Mucosa of gallbladder (tissue), 1 donor: ENCODE results near the gene SNHG17. TPM values are rescaled to one million over a fixed set of nuclear protein-coding genes. Genes with fewer than 3 reads are reported as not detected.

Experiments
- DNase-seq: peaks from one replicate; pipeline ENCODE4 v3.0.0-alpha.2; 2020; ENCODE audit warnings: low spot score
- total RNA-seq: library from RNA; stranded (reverse); gene quantifications from one replicate; pipeline ENCODE4 v1.2.1, GENCODE V29; 2021
- donor health status: DM: no; HTN: no; CAD: no.

The SNHG17 gene
- total RNA-seq, 1 donor from 2014 or later = 15.1 TPM

GRCh38 chr20:38373231-38373867, 61.8 kb downstream of the SNHG17 start:
- no peak for DNase-seq

- no peak for DNase-seq
These were observed 62.3 kb downstream of the SNHG17 start for GRCh38 chr20:38372806-38373205.

Other genes starting within 250 kb of the SNHG17 start
- 7.1 TPM for gene KIAA1755, start 174.6 kb downstream of the SNHG17 start, total RNA-seq
- gene BPI, start 131.2 kb downstream of the SNHG17 start, total RNA-seq = 0.72 TPM
- gene LBP, start 88.8 kb downstream of the SNHG17 start, total RNA-seq = 0.55 TPM
- gene RALGAPB, start 37.5 kb upstream of the SNHG17 start, total RNA-seq = 36.5 TPM
- not detected for gene ADIG, start 145.9 kb upstream of the SNHG17 start, total RNA-seq
- not detected for gene ARHGAP40, start 166.5 kb upstream of the SNHG17 start, total RNA-seq